DND-41 (cell line): ENCODE measurements around the gene SHD.

Source experiments
- ATAC-seq: fragments of 200-7000 bp; cut with Tn5 transposase; 3 replicates; pipeline ENCODE4 v1.9.1; 2021; ENCODE audit warnings: low read depth; ENCODE audit not compliant: insufficient read depth
- DNase-seq: peaks from one replicate; pipeline ENCODE4 v3.0.0-alpha.2; 2020
- H2AFZ ChIP-seq: 2 replicates; pipeline ENCODE4 v1.6.0; 2012; ENCODE audit warnings: low read depth, low read length
- H3K27ac ChIP-seq: 2 replicates; pipeline ENCODE4 v1.5.1; 2012; ENCODE audit warnings: low read length, inconsistent platforms
- H3K27me3 ChIP-seq: fragments of 200-600 bp; sonication (generic); 2 replicates; pipeline ENCODE4 v1.6.0; 2012; ENCODE audit warnings: low read length, mild to moderate bottlenecking, inconsistent platforms; ENCODE audit not compliant: insufficient read depth, poor library complexity
- H3K36me3 ChIP-seq: 2 replicates; pipeline ENCODE4 v1.5.1; 2012; ENCODE audit warnings: low read length, inconsistent platforms; ENCODE audit not compliant: insufficient read depth
- H3K4me1 ChIP-seq: 2 replicates; pipeline ENCODE4 v1.5.1; 2012; ENCODE audit warnings: mild to moderate bottlenecking, low read length; ENCODE audit not compliant: insufficient read depth
- H3K4me2 ChIP-seq: 2 replicates; pipeline ENCODE4 v1.6.0; 2012; ENCODE audit warnings: mild to moderate bottlenecking, moderate library complexity, low read length, inconsistent platforms; ENCODE audit not compliant: insufficient read depth
- H3K4me3 ChIP-seq, 2 experiments: fragments of 200-600 bp in 1 of 2; shearing (Covaris generic) in 1 of 2; 2 replicates each; pipeline ENCODE4 v1.5.1; 2012 to 2016; ENCODE audit warnings: inconsistent platforms in 2 of 2, low read length in 2 of 2, mild to moderate bottlenecking in 2 of 2, low read depth in 1 of 2, moderate library complexity in 1 of 2
- H3K79me2 ChIP-seq: 2 replicates; pipeline ENCODE4 v1.6.0; 2012; ENCODE audit warnings: low read length, inconsistent platforms; ENCODE audit not compliant: insufficient read depth
- H3K9ac ChIP-seq: 2 replicates; pipeline ENCODE4 v1.6.0; 2012; ENCODE audit warnings: low read depth, mild to moderate bottlenecking, inconsistent platforms, low read length, moderate library complexity
- H3K9me3 ChIP-seq: 2 replicates; pipeline ENCODE4 v1.5.1; 2012; ENCODE audit warnings: low read length, moderate library complexity, mild to moderate bottlenecking, inconsistent platforms; ENCODE audit not compliant: insufficient read depth, severe bottlenecking
- H4K20me1 ChIP-seq: 2 replicates; pipeline ENCODE4 v1.6.0; 2012; ENCODE audit warnings: low read length; ENCODE audit not compliant: insufficient read depth
- CTCF ChIP-seq: IDR thresholded peaks from 2 replicates; pipeline ENCODE4 v1.5.1; 2012; ENCODE audit warnings: borderline replicate concordance, low read length, moderate library complexity, mild to moderate bottlenecking; ENCODE audit not compliant: poor library complexity, severe bottlenecking; ENCODE audit errors: extremely low read depth
- EZH2 ChIP-seq: IDR thresholded peaks from 3 replicates; pipeline ENCODE4 v1.6.1; 2012; ENCODE audit warnings: borderline replicate concordance, low read depth, mild to moderate bottlenecking, moderate library complexity, low read length, inconsistent platforms; ENCODE audit not compliant: severe bottlenecking

Gene SHD

GRCh38 chr19:4295972-4296771 lies 17.1 kb downstream of the SHD start:
- Histone ChIP-seq H3K36me3 (no peaks in the 10 kb centered on the region), H3K9me3 (no peaks in the 10 kb centered on the region), H3K4me2 (no peak overlapping the region), H3K9ac (no peak overlapping the region), H3K27ac (no peak overlapping the region), H3K4me3 (no peak overlapping the region), H3K79me2 (no peaks in the 10 kb centered on the region), H3K4me1 (peaks cover 14% of the 10 kb centered on the region), H2AFZ (no peak overlapping the region), H3K27me3 (no peaks in the 10 kb centered on the region), H4K20me1 (0 out of 2 replicates have a peak, but pooled peaks cover 6% of the 10 kb centered on the region)
- TF ChIP-seq EZH2 (no peak), CTCF (no peak)
- DNase-seq (peak; percentile 84), ATAC-seq (peak; percentile 97)

- no peak for TF ChIP-seq CTCF
- TF ChIP-seq EZH2: no peak
- Histone ChIP-seq H3K79me2 (no peaks in the 10 kb centered on the region), H3K9me3 (no peaks in the 10 kb centered on the region), H3K4me2 (no peak overlapping the region), H3K9ac (no peak overlapping the region), H3K27ac (no peak overlapping the region), H4K20me1 (0 out of 2 replicates have a peak, but pooled peaks cover 6% of the 10 kb centered on the region), H3K27me3 (no peaks in the 10 kb centered on the region), H3K36me3 (no peaks in the 10 kb centered on the region), H2AFZ (no peak overlapping the region), H3K4me3 (no peak overlapping the region), H3K4me1 (peaks cover 29% of the 10 kb centered on the region)
- DNase-seq (no peak), ATAC-seq (no peak)
Measured at GRCh38 chr19:4297901-4298809, 19.1 kb downstream of the SHD start.

GRCh38 chr19:4298810-4299550 lies 19.9 kb downstream of the SHD start:
- H3K4me2 ChIP-seq: no peak overlapping the region
- TF ChIP-seq CTCF: no peak
- TF ChIP-seq EZH2: no peak
- H2AFZ ChIP-seq: no peak overlapping the region

More at GRCh38 chr19:4298810-4299550, 19.9 kb downstream of the SHD start:
- Histone ChIP-seq H3K36me3 (no peaks in the 10 kb centered on the region), H3K4me3 (no peak overlapping the region), H3K79me2 (no peaks in the 10 kb centered on the region), H4K20me1 (0 out of 2 replicates have a peak, but pooled peaks cover 6% of the 10 kb centered on the region), H3K9ac (no peak overlapping the region), H3K9me3 (no peaks in the 10 kb centered on the region), H3K27ac (no peak overlapping the region), H3K4me1 (peaks cover 32% of the 10 kb centered on the region), H3K27me3 (no peaks in the 10 kb centered on the region)
- ATAC-seq (no peak), DNase-seq (no peak)
